Small intestine (tissue), 7 donors: ENCODE measurements around the gene ITPR1. TPM values are rescaled to one million over a fixed set of nuclear protein-coding genes. Genes with fewer than 3 reads are reported as not detected.

Source experiments
- DNase-seq, 2 donors: peaks; one replicate each; pipeline versions ENCODE4 v3.0.0 to v3.0.0-alpha.2; 2013
- FAIRE-seq: peaks from 2 replicates; lab custom pipeline; 2012; peaks lifted over from hg19 to GRCh38; lab: Jason Lieb, UNC
- H3K27ac ChIP-seq, 3 donors: one replicate each; pipeline ENCODE4 v1.5.1; 2013; ENCODE audit warnings: low read length in 2 of 3, mild to moderate bottlenecking in 2 of 3, control low read depth in 1 of 3, inconsistent platforms in 1 of 3, low read depth in 1 of 3, moderate library complexity in 1 of 3
- H3K27me3 ChIP-seq, 3 donors: one replicate each; pipeline ENCODE4 v1.6.1; 2013; ENCODE audit warnings: low read length in 3 of 3, inconsistent platforms in 1 of 3; ENCODE audit not compliant: control insufficient read depth in 3 of 3, insufficient read depth in 3 of 3
- H3K36me3 ChIP-seq, 3 donors: one replicate each; pipeline ENCODE4 v1.6.1; 2013; ENCODE audit warnings: low read length in 3 of 3, inconsistent platforms in 1 of 3, low read depth in 1 of 3, mild to moderate bottlenecking in 1 of 3, moderate library complexity in 1 of 3; ENCODE audit not compliant: control insufficient read depth in 3 of 3, insufficient read depth in 2 of 3
- H3K4me1 ChIP-seq, 3 donors: one replicate each; pipeline ENCODE4 v1.6.1; 2013; ENCODE audit warnings: low read length in 2 of 3, inconsistent platforms in 1 of 3, low read depth in 1 of 3, mild to moderate bottlenecking in 1 of 3, moderate library complexity in 1 of 3; ENCODE audit not compliant: control insufficient read depth in 3 of 3, insufficient read depth in 2 of 3
- H3K4me3 ChIP-seq, 3 donors: one replicate each; pipeline ENCODE4 v1.5.1; 2013; ENCODE audit warnings: low read length in 3 of 3, control low read depth in 1 of 3, inconsistent platforms in 1 of 3, low read depth in 1 of 3, mild to moderate bottlenecking in 1 of 3, moderate library complexity in 1 of 3
- H3K9me3 ChIP-seq, 2 donors: one replicate each; pipeline ENCODE4 v1.6.1; 2013; ENCODE audit warnings: low read depth in 1 of 2, low read length in 1 of 2; ENCODE audit not compliant: control insufficient read depth in 2 of 2, insufficient read depth in 1 of 2
- whole genome bisulfite sequencing, 3 donors: extraction: QIAGEN DNeasy Blood & Tissue Kit; methylation state at CpG; one replicate each; pipeline ENCODE4 v1.1.7; 2013; 5-methylcytosine and 5-hydroxymethylcytosine counted together
- polyA plus RNA-seq, 4 donors: library from polyadenylated mRNA; stranded (reverse) in 3 of 4; unstranded in 1 of 4; fragments of 200-250 nt in 3 of 4; fragments of 120-200 nt in 1 of 4; gene quantifications; one replicate each; pipeline versions ENCODE4 v1.2.1 to v1.2.3, GENCODE V29; 2013
- donor health status: healthy with polysubstance abuse.
- donor health status: control.
- donor health status: control.
- donor health status: Bipolar disorder and iron deficiency.
- donor health status: healthy.

ITPR1 gene
- polyA plus RNA-seq, 4 donors: 0.89 to 13.8 (median 5.1) TPM

- no peak for FAIRE-seq
These were observed 323.6 kb downstream of the ITPR1 start for GRCh38 chr3:4816718-4817117.

GRCh38 chr3:4817128-4817527 is 324.0 kb downstream of the ITPR1 start:
- Histone ChIP-seq H3K27ac (no peak overlapping the region), H3K36me3 (peaks cover 0 to 8% (median 5%) of the 10 kb centered on the region in 3 donors), H3K4me3 (no peak overlapping the region), H3K9me3 (peaks cover 0 to 21% of the 10 kb centered on the region in 2 donors), H3K27me3 (no peaks in the 10 kb centered on the region), H3K4me1 (no peaks in the 10 kb centered on the region)
- DNase-seq (no peak), FAIRE-seq (no peak)
- 77 to 97% (median 86%) methylated on average over 2 of the region's 2 CpGs for WGBS, 3 donors

More at GRCh38 chr3:4816718-4817117, 323.6 kb downstream of the ITPR1 start:
- Histone ChIP-seq H3K36me3 (peaks cover 0 to 8% (median 5%) of the 10 kb centered on the region in 3 donors), H3K4me3 (no peak overlapping the region), H3K27ac (no peak overlapping the region), H3K4me1 (no peaks in the 10 kb centered on the region), H3K27me3 (no peaks in the 10 kb centered on the region), H3K9me3 (peaks cover 0 to 21% of the 10 kb centered on the region in 2 donors)
- no peak for DNase-seq
- WGBS, 3 donors: 53 to 78% (median 69%) methylated on average over 2 of the region's 2 CpGs

GRCh38 chr3:4818164-4818563 is 325.0 kb downstream of the ITPR1 start:
- Histone ChIP-seq H3K36me3 (peaks cover 0 to 8% (median 5%) of the 10 kb centered on the region in 3 donors), H3K27me3 (no peaks in the 10 kb centered on the region), H3K4me1 (no peaks in the 10 kb centered on the region), H3K27ac (no peak overlapping the region), H3K4me3 (no peak overlapping the region), H3K9me3 (peaks cover 0 to 21% of the 10 kb centered on the region in 2 donors)
- DNase-seq (no peak), FAIRE-seq (no peak)
- WGBS, 3 donors: 96 to 98% (median 96%) methylated on average over 13 of the region's 13 CpGs

GRCh38 chr3:4818986-4819693 is 326.0 kb downstream of the ITPR1 start:
- no peak for FAIRE-seq
- Histone ChIP-seq H3K27ac (no peak overlapping the region), H3K4me1 (peaks cover 0 to under 1% (median 0%) of the 10 kb centered on the region in 3 donors), H3K27me3 (no peaks in the 10 kb centered on the region), H3K36me3 (peaks cover 0 to 8% (median 8%) of the 10 kb centered on the region in 3 donors), H3K9me3 (peaks cover 0 to 21% of the 10 kb centered on the region in 2 donors), H3K4me3 (no peak overlapping the region)
- WGBS, 3 donors: 95 to 97% (median 96%) methylated on average over 12 of the region's 12 CpGs
- no peak for DNase-seq

GRCh38 chr3:4819746-4820145 is 326.6 kb downstream of the ITPR1 start:
- FAIRE-seq: no peak
- WGBS, 3 donors: 65 to 75% (median 73%) methylated on average over 3 of the region's 3 CpGs

GRCh38 chr3:4820296-4821121 is 327.4 kb downstream of the ITPR1 start:
- Histone ChIP-seq H3K27me3 (no peaks in the 10 kb centered on the region), H3K4me3 (no peak overlapping the region), H3K36me3 (peaks cover 0 to 11% (median 0%) of the 10 kb centered on the region in 3 donors), H3K4me1 (peaks cover 3 to 14% (median 9%) of the 10 kb centered on the region in 3 donors), H3K27ac (peak overlapping the region in 1 of 3 donors; percentile 28), H3K9me3 (peaks cover 0 to 21% of the 10 kb centered on the region in 2 donors)
- FAIRE-seq (no peak), DNase-seq (no peak)
- 88 to 94% (median 91%) methylated on average over 17 of the region's 17 CpGs for WGBS, 3 donors

More at GRCh38 chr3:4819746-4820145, 326.6 kb downstream of the ITPR1 start:
- Histone ChIP-seq H3K36me3 (peaks cover 0 to 11% (median 5%) of the 10 kb centered on the region in 3 donors), H3K4me1 (peaks cover 3 to 7% (median 5%) of the 10 kb centered on the region in 3 donors), H3K27ac (no peak overlapping the region), H3K4me3 (no peak overlapping the region), H3K9me3 (peaks cover 0 to 21% of the 10 kb centered on the region in 2 donors), H3K27me3 (no peaks in the 10 kb centered on the region)
- DNase-seq: no peak

GRCh38 chr3:4821338-4821737 is 328.2 kb downstream of the ITPR1 start:
- WGBS, 3 donors: 83 to 93% (median 91%) methylated on average over 2 of the region's 2 CpGs
- peaks cover 0 to 11% (median 0%) of the 10 kb centered on the region in 3 donors for H3K36me3 ChIP-seq
- no peak overlapping the region for H3K4me3 ChIP-seq
- peak overlapping the region in 1 of 3 donors; percentile 18 for H3K27ac ChIP-seq
- no peak for DNase-seq
- no peak for FAIRE-seq
- H3K9me3 ChIP-seq: peaks cover 0 to 17% of the 10 kb centered on the region in 2 donors
- no peaks in the 10 kb centered on the region for H3K27me3 ChIP-seq
- peaks cover 3 to 22% (median 17%) of the 10 kb centered on the region in 3 donors for H3K4me1 ChIP-seq

- FAIRE-seq (no peak), DNase-seq (peak in 1 of 2 donors; percentile 71)
- WGBS, 3 donors: 76 to 81% (median 76%) methylated on average over 11 of the region's 11 CpGs
- no peaks in the 10 kb centered on the region for H3K27me3 ChIP-seq
- peaks cover 6 to 29% (median 17%) of the 10 kb centered on the region in 3 donors for H3K4me1 ChIP-seq
- peaks cover 0 to 11% (median 0%) of the 10 kb centered on the region in 3 donors for H3K36me3 ChIP-seq
- H3K9me3 ChIP-seq: peaks cover 0 to 12% of the 10 kb centered on the region in 2 donors
- H3K4me3 ChIP-seq: no peak overlapping the region
- H3K27ac ChIP-seq: peak overlapping the region in 1 of 3 donors; percentile 32
These were observed 328.8 kb downstream of the ITPR1 start for GRCh38 chr3:4821975-4822374.
